PC-9 (cell line): Measurements from ENCODE around the gene EPHB2.
"Not testable (repeated sequence)": the region's sequence is repeated elsewhere in the genome, so short reads cannot be mapped to it uniquely, and the experiment has no call there.

ENCODE experiments used
- CTCF ChIP-seq: fragments of 200-600 bp; sonication (generic); conservative IDR thresholded peaks from 2 replicates; pipeline ENCODE4 v1.6.1; 2017; ENCODE audit warnings: mixed run types, antibody characterized with exemption, mild to moderate bottlenecking, moderate library complexity
- EZH2 ChIP-seq: fragments of 200-600 bp; sonication (generic); IDR thresholded peaks from 2 replicates; pipeline ENCODE4 v1.8.0; 2017; ENCODE audit warnings: antibody characterized with exemption, low read depth

GRCh38 chr1:22706100-22706499, 4.5 kb upstream of the EPHB2 start:
- not testable (repeated sequence) for TF ChIP-seq CTCF, EZH2
